MCF 10A (cell line): ENCODE data around the gene TANGO6. TPM values are rescaled to one million over a fixed set of nuclear protein-coding genes. Genes with fewer than 3 reads are reported as not detected.

Experiments used
- BruUV-seq: library from RNA; stranded (reverse); fragments of 400-500 nt; replicated peaks from 2 replicates; lab custom pipeline; 2021; lab: Mats Ljungman, UMichigan
- CTCF ChIA-PET: fragments of 300-600 bp; sonication (Branson Sonifier 250); formaldehyde crosslinking; extraction: SDS; loops from one replicate; lab custom pipeline; 2021; ENCODE audit warnings: antibody characterized with exemption, inconsistent platforms; lab: Yijun Ruan, JAX
- POLR2A ChIA-PET: fragments of 300-600, 350-650 bp; sonication (Branson Sonifier 250); formaldehyde crosslinking; extraction: SDS; loops from one replicate; lab custom pipeline; 2020; ENCODE audit warnings: antibody characterized with exemption, inconsistent platforms; lab: Yijun Ruan, JAX
- DNase-seq: peaks from one replicate; pipeline ENCODE4 v3.0.0-alpha.2; 2018; ENCODE audit not compliant: unreplicated experiment
- H3K27ac Mint-ChIP-seq: one replicate; pipeline ENCODE4 v1.8.0; 2022; ENCODE audit warnings: mild to moderate bottlenecking, low read depth, mixed read lengths; ENCODE audit not compliant: unreplicated experiment
- H3K27me3 Mint-ChIP-seq: one replicate; pipeline ENCODE4 v1.8.0; 2022; ENCODE audit warnings: mixed read lengths; ENCODE audit not compliant: insufficient read depth, unreplicated experiment
- H3K36me3 Mint-ChIP-seq: one replicate; pipeline ENCODE4 v1.8.0; 2022; ENCODE audit warnings: mild to moderate bottlenecking, moderate library complexity, mixed read lengths; ENCODE audit not compliant: insufficient read depth, unreplicated experiment
- H3K4me1 Mint-ChIP-seq: one replicate; pipeline ENCODE4 v1.8.0; 2022; ENCODE audit warnings: mixed read lengths; ENCODE audit not compliant: insufficient read depth, unreplicated experiment
- H3K4me3 Mint-ChIP-seq: one replicate; pipeline ENCODE4 v1.8.0; 2022; ENCODE audit warnings: mild to moderate bottlenecking, moderate library complexity, mixed read lengths; ENCODE audit not compliant: unreplicated experiment
- H3K9me3 Mint-ChIP-seq: one replicate; pipeline ENCODE4 v1.8.0; 2022; ENCODE audit warnings: mixed read lengths; ENCODE audit not compliant: unreplicated experiment
- intact Hi-C: fragments of 100-400 bp; cut with micrococcal nuclease; formaldehyde crosslinking; loops from 2 replicates; pipeline ENCODE4 v1.14.1; 2022
- total RNA-seq: library from RNA; stranded (reverse); gene quantifications from 2 replicates; pipeline ENCODE4 v1.2.3, GENCODE V29; 2022
- TF ChIP-seq, protein P1 (sequence below): fragments of 200-600 bp; IDR thresholded peaks from one replicate; pipeline ENCODE4 v1.8.0; 2022; ENCODE audit warnings: antibody characterized with exemption, mild to moderate bottlenecking; ENCODE audit not compliant: unreplicated experiment

The TANGO6 gene
- total RNA-seq, 1 experiment from 2014 or later: 21.8 TPM

DNA sequence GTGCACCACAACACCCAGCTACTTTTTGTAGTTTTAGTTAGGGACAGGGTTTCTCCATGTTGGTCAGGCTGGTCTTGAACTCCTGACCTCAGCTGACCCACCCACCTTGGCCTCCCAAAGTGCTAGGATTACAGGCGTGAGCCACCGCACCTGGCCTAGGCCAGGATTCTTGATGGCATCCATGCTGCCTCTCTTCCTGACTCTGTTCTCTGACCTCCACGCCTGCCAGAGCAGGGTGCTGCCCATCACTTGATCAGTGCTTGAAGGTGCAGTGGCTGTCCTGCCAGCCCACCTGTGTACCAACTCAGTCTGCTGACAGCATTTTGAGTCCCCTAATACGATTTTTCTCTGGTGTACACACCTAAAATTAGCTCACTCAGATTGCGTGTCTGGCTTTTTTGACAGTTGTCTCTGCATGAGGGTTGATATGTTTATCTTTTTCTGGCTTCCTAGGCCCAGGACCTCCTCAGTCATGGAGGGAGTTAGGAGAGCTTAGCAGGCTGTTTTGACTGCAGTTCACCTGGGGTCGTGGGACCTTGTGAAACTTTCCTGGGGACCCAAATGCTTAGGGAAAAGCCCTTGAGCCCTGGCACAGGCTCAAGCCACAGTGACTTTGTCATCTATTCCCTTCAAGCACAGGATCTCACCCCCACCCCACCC, 268.0 kb downstream of the TANGO6 start:
- Mint-ChIP-seq H3K36me3 (peaks cover 11% of the 10 kb centered on the region), H3K9me3 (no peaks in the 10 kb centered on the region), H3K4me3 (no peak overlapping the region), H3K27ac (no peak overlapping the region), H3K4me1 (no peaks in the 10 kb centered on the region), H3K27me3 (no peaks in the 10 kb centered on the region)
- ChIA-PET POLR2A (no interaction called here), CTCF (interaction anchor here (0.6 to 5.0 kb wide), 5 partner anchors 11 to 209 kb away, joined by 3 to 63 read pairs (median 3); no protein-coding TSS in a partner anchor)
- intact Hi-C loops: no loop called here
- TF ChIP-seq, protein P1, sequence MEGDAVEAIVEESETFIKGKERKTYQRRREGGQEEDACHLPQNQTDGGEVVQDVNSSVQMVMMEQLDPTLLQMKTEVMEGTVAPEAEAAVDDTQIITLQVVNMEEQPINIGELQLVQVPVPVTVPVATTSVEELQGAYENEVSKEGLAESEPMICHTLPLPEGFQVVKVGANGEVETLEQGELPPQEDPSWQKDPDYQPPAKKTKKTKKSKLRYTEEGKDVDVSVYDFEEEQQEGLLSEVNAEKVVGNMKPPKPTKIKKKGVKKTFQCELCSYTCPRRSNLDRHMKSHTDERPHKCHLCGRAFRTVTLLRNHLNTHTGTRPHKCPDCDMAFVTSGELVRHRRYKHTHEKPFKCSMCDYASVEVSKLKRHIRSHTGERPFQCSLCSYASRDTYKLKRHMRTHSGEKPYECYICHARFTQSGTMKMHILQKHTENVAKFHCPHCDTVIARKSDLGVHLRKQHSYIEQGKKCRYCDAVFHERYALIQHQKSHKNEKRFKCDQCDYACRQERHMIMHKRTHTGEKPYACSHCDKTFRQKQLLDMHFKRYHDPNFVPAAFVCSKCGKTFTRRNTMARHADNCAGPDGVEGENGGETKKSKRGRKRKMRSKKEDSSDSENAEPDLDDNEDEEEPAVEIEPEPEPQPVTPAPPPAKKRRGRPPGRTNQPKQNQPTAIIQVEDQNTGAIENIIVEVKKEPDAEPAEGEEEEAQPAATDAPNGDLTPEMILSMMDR: no peak
- BruUV-seq: no TSS peak
- DNase-seq: no peak

DNA sequence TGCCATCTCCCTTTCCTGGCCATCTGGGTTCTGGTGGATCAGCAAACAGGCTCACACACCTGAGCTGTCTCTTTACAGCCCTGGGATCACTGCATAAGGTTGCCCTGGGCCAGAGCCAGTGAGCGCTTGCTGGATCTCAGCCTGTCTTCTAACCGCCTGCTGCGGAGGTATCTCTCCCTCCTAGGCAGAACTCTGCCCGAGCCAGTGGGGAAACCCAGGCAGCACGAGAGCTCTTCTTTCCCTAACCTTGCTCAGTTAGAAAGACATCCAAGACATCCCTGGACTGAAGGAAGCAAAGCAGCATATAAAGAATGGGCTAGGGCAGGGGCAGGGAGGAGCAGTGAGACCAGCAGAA, 268.5 kb downstream of the TANGO6 start:
- POLR2A ChIA-PET: no interaction called here
- Mint-ChIP-seq H3K36me3 (peaks cover 11% of the 10 kb centered on the region), H3K9me3 (no peaks in the 10 kb centered on the region), H3K27me3 (no peaks in the 10 kb centered on the region), H3K4me1 (no peaks in the 10 kb centered on the region), H3K27ac (no peak overlapping the region), H3K4me3 (no peak overlapping the region)
- CTCF ChIA-PET: interaction anchor here (0.6 to 5.0 kb wide), 4 partner anchors 11 to 174 kb away, joined by 3 to 63 read pairs (median 3); no protein-coding TSS in a partner anchor
- DNase-seq: no peak
- TF ChIP-seq, protein P1: no peak
- intact Hi-C loops: no loop called here
- BruUV-seq: no TSS peak

DNA sequence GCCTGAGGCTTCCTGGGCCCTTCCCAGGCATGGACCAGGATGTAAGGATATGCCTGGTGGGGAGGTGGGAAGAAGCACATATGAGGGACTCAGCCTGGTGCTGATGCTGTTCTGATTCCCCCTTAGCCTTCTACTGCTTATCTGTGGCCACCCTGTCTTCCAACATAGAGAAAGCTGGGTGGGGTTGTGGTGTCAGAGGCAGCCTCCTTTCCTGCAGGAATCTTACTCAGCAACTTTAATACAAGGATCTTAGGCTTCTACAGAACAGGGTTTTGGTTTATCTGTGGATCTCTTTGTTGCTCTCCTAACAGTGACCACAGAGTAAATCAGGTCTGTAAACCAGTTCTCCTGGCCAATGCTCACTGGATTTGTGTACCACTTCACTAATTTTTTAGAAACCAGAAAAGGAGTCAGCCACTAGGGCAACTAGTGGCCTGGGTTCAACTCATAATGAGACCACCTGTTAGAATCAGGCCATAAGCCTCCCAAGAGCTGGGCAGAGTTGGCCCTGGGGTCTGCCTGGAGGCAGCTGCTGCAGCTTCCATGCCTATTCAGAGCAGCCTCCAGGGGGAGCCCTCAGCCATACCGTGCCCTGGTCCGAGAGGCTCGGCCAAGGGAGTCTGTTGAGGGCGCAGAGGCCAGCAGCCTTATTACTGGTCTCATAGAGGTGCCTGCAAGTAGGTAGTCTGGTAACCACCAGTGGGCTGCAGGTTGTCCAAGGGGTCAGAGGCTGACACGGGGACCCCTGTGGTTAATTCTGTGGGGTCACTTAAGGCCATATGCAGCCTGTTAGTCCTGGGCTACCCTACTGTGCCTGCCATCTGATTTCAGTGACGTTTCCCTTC, 269.2 kb downstream of the TANGO6 start:
- POLR2A ChIA-PET: interaction anchor here (0.7 to 1.4 kb wide), 3 partner anchors 10 to 265 kb away, joined by 4 to 6 read pairs (median 4); partner anchors contain the start of genes CHTF8 and UTP4
- Mint-ChIP-seq H3K4me1 (no peaks in the 10 kb centered on the region), H3K27me3 (no peaks in the 10 kb centered on the region), H3K9me3 (no peaks in the 10 kb centered on the region), H3K27ac (peak overlapping the region; percentile 71), H3K4me3 (no peak overlapping the region), H3K36me3 (peaks cover 12% of the 10 kb centered on the region)
- CTCF ChIA-PET: interaction anchor here (0.6 to 5.0 kb wide), 16 partner anchors 10 to 679 kb away, joined by 3 to 63 read pairs (median 3); no protein-coding TSS in a partner anchor
- peak; percentile 55 for DNase-seq
- no TSS peak for BruUV-seq
- intact Hi-C loops: no loop called here
- TF ChIP-seq, protein P1: peak; percentile 67

DNA sequence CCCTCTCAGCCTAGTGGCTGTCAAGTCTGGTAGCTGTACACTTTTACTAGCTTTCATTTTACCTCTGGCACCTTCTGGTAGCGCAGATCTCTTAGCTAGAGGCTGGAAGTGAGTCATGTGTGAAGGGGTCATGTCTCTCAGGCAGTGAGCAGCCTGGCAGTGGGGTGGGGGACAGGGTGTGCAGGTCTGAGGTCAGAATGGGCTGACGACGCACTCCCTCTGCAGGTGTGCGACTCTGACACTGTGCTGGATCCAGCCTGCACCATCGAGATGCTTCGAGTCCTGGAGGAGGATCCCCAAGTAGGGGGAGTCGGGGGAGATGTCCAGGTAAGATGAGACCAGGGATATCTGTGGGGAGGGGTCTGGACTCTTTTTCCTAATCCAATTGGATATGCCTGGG, 269.9 kb downstream of the TANGO6 start:
- intact Hi-C loops: no loop called here
- no peak for DNase-seq
- H3K27me3 Mint-ChIP-seq: no peaks in the 10 kb centered on the region
- ChIA-PET CTCF (interaction anchor here (0.6 to 5.0 kb wide), 19 partner anchors 10 to 345 kb away, joined by 3 to 63 read pairs (median 3); partner anchors contain the start of gene TANGO6), POLR2A (interaction anchor here (0.7 to 1.4 kb wide), 3 partner anchors 10 to 266 kb away, joined by 4 to 6 read pairs (median 4); partner anchors contain the start of genes CHTF8 and UTP4)
- no peak overlapping the region for H3K4me3 Mint-ChIP-seq
- H3K4me1 Mint-ChIP-seq: no peaks in the 10 kb centered on the region
- TF ChIP-seq, protein P1: no peak
- BruUV-seq: no TSS peak
- peaks cover 19% of the 10 kb centered on the region for H3K36me3 Mint-ChIP-seq
- H3K27ac Mint-ChIP-seq: peak overlapping the region; percentile 71
- no peaks in the 10 kb centered on the region for H3K9me3 Mint-ChIP-seq
